GM19035 (cell line): ENCODE measurements around the gene PADI6.

ENCODE experiments used
- ATAC-seq: cut with Tn5 transposase; IDR thresholded peaks from one replicate; pipeline ENCODE4 v1.9.1; 2021; ENCODE audit not compliant: unreplicated experiment

The PADI6 gene

GRCh38 chr1:17356387-17357026 is 15.5 kb upstream of the PADI6 start:
- ATAC-seq = no peak

GRCh38 chr1:17358557-17358956 is 13.4 kb upstream of the PADI6 start:
- ATAC-seq = no peak

GRCh38 chr1:17359031-17359430 is 13.0 kb upstream of the PADI6 start:
- no peak for ATAC-seq

- ATAC-seq = no peak
Measured at GRCh38 chr1:17359808-17360207, 12.2 kb upstream of the PADI6 start.

GRCh38 chr1:17360272-17360956 is 11.6 kb upstream of the PADI6 start:
- no peak for ATAC-seq

GRCh38 chr1:17361687-17362086 is 10.3 kb upstream of the PADI6 start:
- ATAC-seq = no peak

- ATAC-seq = no peak
Measured at GRCh38 chr1:17363351-17363750, 8.6 kb upstream of the PADI6 start.

- no peak for ATAC-seq
Measured at GRCh38 chr1:17363771-17364170, 8.2 kb upstream of the PADI6 start.

- ATAC-seq = no peak
Measured at GRCh38 chr1:17365293-17365692, 6.7 kb upstream of the PADI6 start.

- no peak for ATAC-seq
Measured at GRCh38 chr1:17369466-17369865, 2.5 kb upstream of the PADI6 start.

GRCh38 chr1:17370618-17371017 is 1.4 kb upstream of the PADI6 start:
- ATAC-seq = no peak

GRCh38 chr1:17372955-17373354 is 959 bp downstream of the PADI6 start:
- no peak for ATAC-seq

GRCh38 chr1:17375651-17376050 is 3.7 kb downstream of the PADI6 start:
- no peak for ATAC-seq

GRCh38 chr1:17377325-17377953 is 5.4 kb downstream of the PADI6 start:
- no peak for ATAC-seq

- no peak for ATAC-seq
Measured at GRCh38 chr1:17381161-17381560, 9.2 kb downstream of the PADI6 start.

GRCh38 chr1:17392199-17392740 is 20.3 kb downstream of the PADI6 start:
- ATAC-seq = no peak

GRCh38 chr1:17393230-17393629 is 21.2 kb downstream of the PADI6 start:
- no peak for ATAC-seq

GRCh38 chr1:17397910-17398695 is 26.1 kb downstream of the PADI6 start:
- no peak for ATAC-seq

GRCh38 chr1:17400725-17401341 is 28.8 kb downstream of the PADI6 start:
- ATAC-seq = no peak

GRCh38 chr1:17401841-17402240 is 29.8 kb downstream of the PADI6 start:
- ATAC-seq = no peak

GRCh38 chr1:17403081-17403480 is 31.1 kb downstream of the PADI6 start:
- ATAC-seq = no peak
